ENCODE results near the gene HRAS.
A peak's percentile ranks its signal among the peaks of the same experiment; 100 is the strongest.

Gene HRAS

GRCh38 chr11:553083-553987 lies 18.0 kb upstream of the HRAS start:
- DNase-seq (ENCODE audit: low spot score), result no peak

DNA sequence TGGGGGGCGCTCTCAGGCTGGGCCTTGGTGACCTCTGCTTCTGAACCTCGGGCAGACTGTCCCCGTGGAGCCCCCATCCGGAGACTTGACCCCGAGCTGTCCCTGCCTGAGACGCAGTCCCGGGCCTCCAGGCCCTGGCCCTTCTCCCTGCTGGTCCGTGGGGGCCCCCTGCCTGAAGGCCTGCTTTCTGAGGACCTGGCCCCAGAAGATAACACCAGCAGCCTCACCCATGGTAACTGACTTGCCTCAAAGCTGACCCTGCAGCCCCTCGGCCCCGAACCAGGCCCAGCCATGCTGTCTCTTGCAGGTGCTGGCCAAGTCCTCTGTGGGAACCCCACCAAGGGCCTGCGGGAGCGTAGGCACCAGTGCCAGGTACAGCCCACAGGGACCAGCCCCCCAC lies 16.2 kb upstream of the HRAS start:
- no peak for DNase-seq (ENCODE audit: low spot score)

DNA sequence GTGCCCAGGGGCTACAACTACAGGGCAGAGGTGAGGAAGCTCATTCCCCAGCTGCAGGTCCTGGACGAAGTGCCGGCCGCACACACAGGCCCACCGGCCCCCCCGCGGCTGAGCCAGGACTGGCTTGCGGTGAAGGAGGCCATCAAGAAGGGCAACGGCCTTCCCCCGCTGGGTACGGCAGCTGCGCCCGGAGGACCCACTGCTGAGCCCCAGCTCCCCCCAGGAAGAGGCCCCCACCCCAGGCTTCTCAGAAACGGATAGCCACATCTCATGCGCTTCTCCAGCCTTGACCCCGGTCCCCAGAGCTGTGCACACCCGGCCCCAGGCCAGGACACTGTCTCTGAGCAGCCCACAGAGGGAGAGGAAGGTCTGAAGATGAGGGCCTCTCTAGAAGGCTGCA lies 15.8 kb upstream of the HRAS start:
- no peak for DNase-seq (ENCODE audit: low spot score)

- no peak for DNase-seq (ENCODE audit: low spot score)
Measured at GRCh38 chr11:550746-551085, 15.3 kb upstream of the HRAS start.

DNA sequence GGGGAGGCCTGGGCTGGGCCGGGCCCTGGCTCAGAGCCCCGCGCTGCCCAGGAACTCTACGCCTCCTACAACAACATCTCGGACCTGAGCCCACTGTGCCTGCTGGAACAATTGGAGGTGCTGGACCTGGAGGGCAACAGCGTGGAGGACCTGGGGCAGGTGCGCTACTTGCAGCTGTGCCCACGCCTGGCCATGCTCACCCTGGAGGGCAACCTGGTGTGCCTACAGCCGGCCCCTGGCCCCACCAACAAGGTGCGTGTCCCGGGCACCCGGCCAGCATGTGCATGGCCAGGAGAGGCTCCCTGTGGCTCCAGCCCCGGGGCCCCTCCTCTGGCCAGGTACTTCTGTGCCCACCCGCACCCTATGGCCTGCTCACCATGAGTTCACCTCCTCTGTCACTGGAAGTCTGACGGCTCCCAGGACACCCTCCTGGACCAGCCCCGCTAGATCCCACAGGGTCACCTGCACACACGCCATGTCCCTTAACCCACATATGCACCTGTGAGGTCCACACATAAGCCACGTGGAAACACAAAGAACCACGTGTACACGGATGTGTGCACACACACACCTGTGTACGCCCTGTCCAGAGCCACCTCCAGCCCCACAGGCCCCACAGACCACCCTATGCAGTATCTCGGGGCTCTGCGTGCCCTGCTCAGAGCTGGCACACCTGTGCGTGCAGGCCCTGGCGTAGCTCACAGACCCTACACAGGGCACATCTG lies 14.8 kb upstream of the HRAS start:
- no peak for DNase-seq (ENCODE audit: low spot score)

GRCh38 chr11:548700-549603 lies 13.6 kb upstream of the HRAS start:
- no peak for DNase-seq (ENCODE audit: low spot score)

GRCh38 chr11:545171-545570 lies 9.8 kb upstream of the HRAS start:
- DNase-seq (ENCODE audit: low spot score), result no peak

DNA sequence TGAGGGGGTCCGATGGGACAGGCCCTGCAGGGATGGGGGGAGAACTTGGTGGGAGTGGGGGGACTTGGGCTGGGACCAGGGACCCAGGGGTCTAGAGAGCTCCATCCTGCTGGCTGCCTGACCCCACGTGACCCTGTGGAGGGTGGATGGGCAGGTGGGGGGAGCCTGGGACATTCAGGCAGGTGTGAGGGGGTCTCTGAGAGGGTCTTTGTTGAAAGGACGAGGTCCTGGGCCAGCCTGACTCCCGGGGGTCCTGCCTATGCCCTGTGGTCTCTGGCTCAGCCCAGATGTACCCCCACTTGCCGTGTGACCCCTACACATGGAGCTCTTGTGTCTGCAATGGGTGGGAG lies 9.4 kb upstream of the HRAS start:
- no peak for DNase-seq (ENCODE audit: low spot score)

- no peak for DNase-seq (ENCODE audit: low spot score)
Measured at GRCh38 chr11:541433-541885, 6.1 kb upstream of the HRAS start.

GRCh38 chr11:540583-541432 lies 5.4 kb upstream of the HRAS start:
- no peak for DNase-seq (ENCODE audit: low spot score)

DNA sequence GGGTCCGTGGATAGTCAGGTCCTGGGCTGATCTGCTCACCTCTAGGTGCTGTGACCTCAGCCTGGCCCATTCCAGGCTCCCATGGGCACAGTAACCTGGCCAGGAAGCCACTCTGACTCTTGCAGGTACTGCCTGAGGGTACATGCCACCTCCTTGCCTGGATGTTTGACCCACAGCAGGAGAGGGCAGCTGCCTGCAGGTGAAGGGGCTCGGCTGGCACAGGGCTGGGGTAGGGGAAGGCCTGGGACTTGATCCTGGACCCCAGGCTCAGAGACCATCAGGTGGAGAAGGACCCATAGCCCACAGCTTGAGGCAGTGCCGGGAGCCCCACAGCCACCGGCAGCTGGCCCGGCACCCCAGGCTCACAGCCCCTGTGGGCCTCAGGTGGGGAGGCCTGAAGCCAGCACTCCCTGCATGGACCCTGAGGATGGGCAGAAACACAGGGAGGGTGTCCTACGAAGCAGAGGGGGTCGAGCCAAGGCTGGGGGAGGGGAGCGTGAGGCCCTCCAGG lies 4.7 kb upstream of the HRAS start:
- no peak for DNase-seq (ENCODE audit: low spot score)

- DNase-seq (ENCODE audit: low spot score), result no peak
Measured at GRCh38 chr11:538431-539051, 3.2 kb upstream of the HRAS start.

- DNase-seq (ENCODE audit: low spot score), result peak; percentile 48
Measured at GRCh38 chr11:537622-538430, 2.5 kb upstream of the HRAS start.

GRCh38 chr11:536841-537621 lies 1.7 kb upstream of the HRAS start, which contains the start of gene LRRC56:
TSS of gene LRRC56 (plus strand) at chr11:537527. CDS start at chr11:540685, 3,158 bp downstream.
- DNase-seq (ENCODE audit: low spot score), result peak; percentile 98

- no peak for DNase-seq (ENCODE audit: low spot score)
Measured at GRCh38 chr11:535210-535518, 212 bp downstream of the HRAS start.

DNA sequence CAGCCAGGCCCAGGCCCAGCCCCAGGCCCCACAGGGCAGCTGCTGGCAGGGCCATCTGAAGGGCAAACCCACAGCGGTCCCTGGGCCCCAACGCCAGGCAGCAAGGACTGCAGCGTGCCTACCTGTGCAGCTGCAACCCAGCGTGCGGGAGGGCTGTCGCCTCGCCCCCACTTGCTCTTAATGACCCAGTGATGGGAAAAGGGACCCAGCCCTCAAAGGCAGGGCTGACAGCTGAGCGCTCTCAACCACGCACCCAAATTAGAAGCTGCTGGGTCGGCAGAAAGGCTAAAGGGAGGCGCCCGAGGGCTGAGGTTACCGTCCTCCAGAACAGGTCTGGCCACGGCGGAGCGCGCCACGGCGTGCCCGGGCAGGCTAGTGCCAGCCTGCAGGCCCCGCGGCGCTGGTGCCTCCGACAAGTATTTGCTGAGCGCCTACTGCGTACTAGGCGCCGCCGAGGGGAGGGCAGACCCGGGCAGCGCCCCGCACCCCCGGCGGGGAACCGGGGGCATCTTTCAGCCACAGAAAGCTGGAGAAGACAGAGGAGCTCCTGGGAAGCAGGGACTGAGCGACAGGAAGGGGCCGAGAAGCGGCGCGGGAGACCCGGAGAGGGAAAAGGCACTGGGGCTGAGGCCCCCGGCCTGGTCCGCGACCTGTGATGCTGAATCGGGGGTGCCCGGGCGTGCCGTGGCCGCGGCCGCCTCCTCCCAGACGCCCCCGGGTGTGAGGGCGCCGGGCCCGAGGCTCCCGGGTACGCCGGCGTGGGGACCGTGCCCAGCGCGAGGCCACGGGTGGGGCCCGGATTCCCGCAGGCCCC lies 773 bp downstream of the HRAS start:
- peak; percentile 58 for DNase-seq (ENCODE audit: low spot score)

GRCh38 chr11:533586-534395 lies 1.6 kb downstream of the HRAS start:
- DNase-seq (ENCODE audit: low spot score), result no peak

Data from AG08396 (cell line).